GM06990 (cell line): ENCODE measurements around the gene SALL1.

Experiments
- DNase-seq: peaks from one replicate; pipeline ENCODE4 v3.0.0-alpha.2; 2011; ENCODE audit not compliant: insufficient read length; ENCODE audit errors: extremely low read depth
- H3K27me3 ChIP-seq: replicated peaks from 2 replicates; pipeline ENCODE4 v1.6.0; 2011; ENCODE audit warnings: low read length; ENCODE audit not compliant: control insufficient read depth, insufficient read depth
- H3K36me3 ChIP-seq: 2 replicates; pipeline ENCODE4 v1.5.1; 2011; ENCODE audit warnings: low read length; ENCODE audit not compliant: control insufficient read depth, insufficient read depth
- H3K4me3 ChIP-seq: replicated peaks from 2 replicates; pipeline ENCODE4 v1.5.1; 2011; ENCODE audit warnings: low read depth, mild to moderate bottlenecking, control low read depth, low read length
- CTCF ChIP-seq: IDR thresholded peaks from 2 replicates; pipeline ENCODE4 v1.5.1; 2011; ENCODE audit warnings: low read length, control low read depth, mild to moderate bottlenecking, inconsistent platforms; ENCODE audit not compliant: insufficient read depth, poor library complexity, severe bottlenecking

Gene SALL1

GRCh38 chr16:51133183-51133582, 17.9 kb downstream of the SALL1 start:
- Histone ChIP-seq H3K4me3 (no peak overlapping the region), H3K36me3 (no peaks in the 10 kb centered on the region), H3K27me3 (no peaks in the 10 kb centered on the region)
- no peak for DNase-seq
- no peak for TF ChIP-seq CTCF

- no peak overlapping the region for H3K4me3 ChIP-seq
- H3K36me3 ChIP-seq = no peaks in the 10 kb centered on the region
- no peak for TF ChIP-seq CTCF
- H3K27me3 ChIP-seq = no peaks in the 10 kb centered on the region; the same call in 1 of the 2 replicates
- DNase-seq = no peak
Measured at GRCh38 chr16:51132490-51133115, 18.5 kb downstream of the SALL1 start.

- no peak for DNase-seq
- Histone ChIP-seq H3K4me3 (no peak overlapping the region), H3K36me3 (no peaks in the 10 kb centered on the region), H3K27me3 (no peaks in the 10 kb centered on the region; the same call in 1 of the 2 replicates)
- no peak for TF ChIP-seq CTCF
Measured at GRCh38 chr16:51131619-51132018, 19.5 kb downstream of the SALL1 start.

- H3K4me3 ChIP-seq = no peak overlapping the region
- no peak for TF ChIP-seq CTCF
- no peaks in the 10 kb centered on the region; the same call in 1 of the 2 replicates for H3K27me3 ChIP-seq
- H3K36me3 ChIP-seq = no peaks in the 10 kb centered on the region
- DNase-seq = no peak
Measured at GRCh38 chr16:51129105-51129504, 22.0 kb downstream of the SALL1 start.

GRCh38 chr16:51125992-51126391, 25.1 kb downstream of the SALL1 start:
- no peak overlapping the region for H3K4me3 ChIP-seq
- H3K36me3 ChIP-seq = no peaks in the 10 kb centered on the region
- TF ChIP-seq CTCF = peak; percentile 3
- no peaks in the 10 kb centered on the region; the same call in 1 of the 2 replicates for H3K27me3 ChIP-seq
- no peak for DNase-seq

- H3K36me3 ChIP-seq = no peaks in the 10 kb centered on the region
- TF ChIP-seq CTCF = no peak
Measured at GRCh38 chr16:51124896-51125295, 26.2 kb downstream of the SALL1 start.

More at GRCh38 chr16:51124896-51125295, 26.2 kb downstream of the SALL1 start:
- Histone ChIP-seq H3K4me3 (no peak overlapping the region), H3K27me3 (no peaks in the 10 kb centered on the region; the same call in 1 of the 2 replicates)
- DNase-seq = no peak
